Posterior vena cava (tissue), 2 donors: ENCODE results near the gene WDR93. TPM values are rescaled to one million over a fixed set of nuclear protein-coding genes. Genes with fewer than 3 reads are reported as not detected.
"Not testable (repeated sequence)": the region's sequence is repeated elsewhere in the genome, so short reads cannot be mapped to it uniquely, and the experiment has no call there.

Source experiments
- DNase-seq: peaks from one replicate; pipeline ENCODE4 v3.0.0-alpha.2; 2020; ENCODE audit warnings: low spot score
- intact Hi-C, 2 donors: fragments of 100-400 bp; cut with DNase I; formaldehyde crosslinking; loops; one replicate each; pipeline versions ENCODE4 v1.14.1 to v1.14.2; 2022 to 2023
- total RNA-seq, 2 donors: library from RNA; stranded (reverse); fragmentation: NEBNext Ultra II Directional; extraction: Animal tissue kit (Norgen Biotek cat#: 25700); gene quantifications; one replicate each; pipeline ENCODE4 v1.2.1, GENCODE V29; 2021
- donor health status: DM: yes; HTN: yes; CAD: no.
- donor health status: DM: yes; HTN: yes; CAD: no.

WDR93 gene
- total RNA-seq, 2 donors from 2014 or later, result not detected

DNA sequence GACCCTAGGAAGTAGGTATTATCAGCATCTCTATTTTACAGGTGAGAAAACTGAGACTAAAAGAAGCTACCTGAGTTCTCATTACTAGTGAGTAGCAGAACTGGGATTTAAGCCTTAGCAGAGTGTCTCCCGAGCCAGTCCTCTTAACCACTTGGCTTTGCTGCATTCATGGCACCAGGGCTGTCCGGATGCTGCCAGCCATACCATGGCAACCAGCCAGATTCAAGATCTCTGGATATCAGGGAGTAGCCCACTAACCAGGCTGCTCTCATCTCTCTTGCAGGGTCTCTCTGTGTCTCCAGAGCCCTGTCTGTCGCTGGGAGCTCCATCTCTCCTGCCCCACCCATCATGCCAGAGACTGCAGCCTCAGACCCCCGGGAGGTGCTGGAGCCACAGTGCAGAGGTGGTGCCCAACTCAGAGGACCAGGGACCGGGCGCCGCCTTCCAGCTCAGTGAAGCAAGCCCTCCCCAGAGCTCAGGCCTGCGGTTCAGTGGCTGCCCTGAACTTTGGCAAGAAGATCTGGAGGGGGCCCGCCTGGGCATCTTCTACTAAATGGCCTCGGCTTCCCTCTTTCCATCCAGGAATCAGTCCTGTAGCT lies 87.3 kb downstream of the WDR93 start:
- intact Hi-C loops, result no loop called here
- DNase-seq, result peak; percentile 75

DNA sequence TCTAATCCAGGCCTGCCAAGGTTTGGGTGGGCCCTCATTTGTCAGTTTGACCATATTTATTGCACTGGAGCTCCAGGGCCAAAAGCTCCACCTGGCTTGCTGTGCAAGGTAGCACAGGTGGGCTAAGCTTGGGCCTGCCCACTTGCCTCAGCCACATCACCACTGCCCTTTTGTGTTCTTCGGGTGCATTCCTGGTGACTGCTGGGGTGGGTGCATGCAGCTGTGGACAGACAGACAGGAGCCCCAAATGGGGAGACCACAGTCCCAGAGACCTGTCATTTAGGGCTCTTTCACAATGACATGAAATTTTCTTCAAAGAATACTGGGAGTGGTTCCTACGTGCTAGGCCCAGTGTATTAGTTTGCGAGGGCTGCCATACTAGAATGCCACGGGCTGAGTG lies 88.2 kb downstream of the WDR93 start:
- peak; percentile 14 for DNase-seq
- intact Hi-C loops, result no loop called here

DNA sequence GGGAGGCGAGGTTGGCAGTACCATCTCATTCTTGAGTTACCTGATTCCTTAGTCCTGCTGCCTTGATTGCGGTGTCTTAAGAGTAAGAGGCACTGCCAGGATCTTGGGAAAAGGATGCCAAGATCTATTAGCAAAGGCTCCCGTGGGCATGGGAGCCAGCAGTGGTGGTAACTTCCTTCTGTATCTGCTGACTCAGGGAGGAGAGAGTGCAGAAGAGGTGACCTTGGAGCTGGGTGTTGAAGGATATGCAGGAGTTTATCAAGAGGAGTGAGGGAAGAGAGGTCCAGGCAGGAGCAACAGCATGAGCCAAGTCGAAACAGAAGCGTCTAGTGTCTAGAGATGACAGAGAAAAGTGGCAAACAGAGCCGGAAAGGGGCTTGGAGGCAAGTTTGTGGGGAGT lies 90.0 kb downstream of the WDR93 start:
- intact Hi-C loops, result no loop called here
- peak; percentile 35 for DNase-seq

DNA sequence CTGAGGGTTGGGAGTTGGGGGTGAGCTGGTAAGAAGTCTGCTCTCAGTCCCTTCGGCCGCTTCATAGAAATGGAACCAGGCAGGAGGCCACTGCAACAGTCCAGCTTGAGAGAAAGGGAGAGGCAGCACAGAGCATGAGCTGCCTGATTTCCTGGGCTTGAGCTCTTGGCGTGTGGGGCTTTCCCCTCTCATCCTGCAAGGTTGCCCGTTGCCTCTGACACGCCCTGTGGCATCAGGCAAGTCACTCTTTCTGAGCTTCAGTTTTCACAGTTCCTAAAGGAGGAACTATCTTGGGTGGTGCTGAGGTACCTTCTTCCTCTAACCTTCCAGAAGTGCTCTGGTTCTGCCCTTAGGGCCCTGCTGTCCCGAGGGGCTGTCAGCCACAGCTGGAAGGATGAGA lies 90.4 kb downstream of the WDR93 start:
- intact Hi-C loops, result no loop called here
- DNase-seq, result peak; percentile 58

DNA sequence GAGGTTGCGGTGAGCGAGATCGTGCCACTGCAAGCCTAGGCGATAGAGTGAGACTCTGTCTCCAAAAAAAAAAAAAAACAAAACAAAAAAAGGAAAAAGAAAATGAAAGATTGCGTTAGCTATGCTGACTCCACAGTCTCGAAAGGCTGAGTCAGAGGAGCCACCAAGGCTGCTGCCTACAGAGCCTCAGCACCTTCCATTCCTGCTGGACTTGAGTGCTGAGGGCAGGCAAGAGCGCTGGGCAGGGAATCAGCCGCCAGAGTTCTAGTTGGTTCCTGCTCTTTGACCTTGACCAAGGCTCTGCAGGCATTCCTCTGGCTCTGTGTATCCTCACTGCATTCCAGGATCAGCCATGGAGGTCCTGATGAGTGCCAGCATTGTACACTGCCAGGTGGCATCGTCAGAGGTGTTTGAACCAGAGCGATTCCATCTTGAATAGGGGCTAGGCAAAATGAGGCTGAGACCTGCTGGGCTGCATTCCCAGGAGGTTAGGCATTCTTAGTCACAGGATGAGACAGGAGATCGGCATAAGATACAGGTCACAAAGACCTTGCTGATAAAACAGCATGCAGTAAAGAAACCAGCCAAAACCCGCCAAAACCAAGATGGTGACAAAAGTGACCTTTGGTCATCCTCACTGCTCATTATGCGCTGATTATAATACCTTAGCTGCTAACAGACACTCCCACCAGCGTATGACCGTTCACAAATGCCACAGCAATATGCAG lies 91.4 kb downstream of the WDR93 start:
- intact Hi-C loops, result no loop called here
- DNase-seq, result peak; percentile 69

DNA sequence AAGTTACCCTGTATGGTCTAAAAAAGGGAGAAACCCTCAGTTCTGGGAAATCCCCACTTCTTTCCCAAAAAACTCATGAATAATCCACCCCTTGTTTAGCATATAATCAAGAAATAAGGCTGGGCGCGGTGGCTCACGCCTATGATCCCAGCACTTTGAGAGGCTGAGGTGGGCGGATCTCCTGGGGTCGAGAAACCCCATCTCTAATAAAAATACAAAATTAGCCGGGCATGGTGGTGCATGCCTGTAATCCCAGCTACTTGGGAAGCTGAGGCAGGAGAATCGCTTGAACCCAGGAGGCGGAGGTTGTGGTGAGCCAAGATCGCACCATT lies 92.0 kb downstream of the WDR93 start:
- peak; percentile 57 for DNase-seq
- intact Hi-C loops, result not testable (repeated sequence)

DNA sequence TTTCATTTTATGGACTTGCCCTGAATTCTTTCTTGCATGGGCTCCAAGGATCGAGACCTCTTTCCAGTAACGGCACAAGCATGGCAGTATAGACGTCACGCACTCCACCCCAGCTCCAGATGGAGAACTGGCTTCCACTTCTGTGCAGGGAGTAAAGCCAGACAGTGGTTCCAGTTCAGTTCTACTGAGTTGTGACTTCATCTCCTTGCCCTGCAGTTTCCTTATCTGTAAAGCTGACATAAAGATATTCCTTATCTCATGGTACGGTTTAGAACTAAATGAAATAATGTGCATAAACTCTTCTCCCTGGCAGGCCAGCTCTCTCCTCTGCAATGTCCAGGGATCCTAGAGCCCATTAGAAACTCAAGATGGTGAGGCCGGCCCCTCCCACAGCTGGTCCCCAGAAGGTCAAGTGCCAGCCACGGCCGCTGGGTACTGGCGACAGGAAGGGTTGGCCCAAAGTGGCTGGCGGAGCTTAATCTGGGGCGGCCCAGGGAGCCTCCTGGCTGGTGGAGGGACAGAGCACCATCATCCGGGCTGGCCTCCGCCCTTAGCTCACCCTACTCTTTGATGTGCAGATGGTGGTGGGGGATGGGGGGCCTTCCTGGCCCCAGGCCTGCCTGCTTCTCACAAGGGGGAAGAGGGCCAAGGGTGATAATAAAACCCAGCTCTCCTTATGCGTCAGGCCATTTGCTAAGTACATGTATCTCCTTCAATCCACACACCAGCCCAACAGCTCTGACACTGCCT lies 92.7 kb downstream of the WDR93 start:
- DNase-seq, result peak; percentile 80
- intact Hi-C loops, result no loop called here

DNA sequence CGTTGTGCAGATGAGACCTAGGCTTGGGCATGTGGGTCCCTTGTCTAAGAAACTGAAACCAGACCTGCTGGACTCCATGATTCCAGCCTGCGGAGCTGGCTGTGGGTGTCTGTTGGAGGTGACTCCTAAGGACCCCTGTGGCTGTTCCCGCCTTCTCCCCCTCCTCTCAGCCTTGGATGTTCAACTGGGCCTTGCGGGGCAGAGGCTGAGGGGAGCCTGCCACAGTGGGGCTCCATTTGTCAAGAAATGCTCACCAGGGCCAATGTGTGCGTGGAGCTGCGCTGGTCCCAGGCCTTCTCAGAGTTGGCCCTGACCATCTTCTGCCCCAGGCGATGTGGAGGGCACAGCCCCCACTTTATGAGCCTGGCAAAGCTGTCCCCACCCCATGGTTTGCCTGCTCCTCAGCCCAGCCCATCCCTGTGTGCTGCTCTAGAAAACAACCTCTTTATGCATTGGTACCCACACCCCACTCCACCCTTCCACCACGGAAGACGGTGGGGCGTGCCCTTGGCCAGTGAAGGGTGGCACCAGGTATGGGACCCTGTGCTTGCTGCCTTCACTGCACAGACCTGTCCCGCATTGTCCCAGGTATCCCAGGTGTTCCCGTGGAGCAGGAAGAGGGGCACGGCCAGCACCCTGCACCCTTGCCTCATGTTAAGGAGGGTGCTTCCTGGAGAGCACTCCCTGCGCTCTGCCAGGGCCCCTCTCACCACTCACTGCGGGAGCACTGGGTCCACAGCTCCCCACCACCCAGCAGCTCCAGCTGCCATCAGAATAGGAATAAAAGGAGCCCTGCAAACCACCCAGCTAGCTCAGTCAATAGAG lies 93.5 kb downstream of the WDR93 start:
- intact Hi-C loops, result no loop called here
- DNase-seq, result peak; percentile 64

DNA sequence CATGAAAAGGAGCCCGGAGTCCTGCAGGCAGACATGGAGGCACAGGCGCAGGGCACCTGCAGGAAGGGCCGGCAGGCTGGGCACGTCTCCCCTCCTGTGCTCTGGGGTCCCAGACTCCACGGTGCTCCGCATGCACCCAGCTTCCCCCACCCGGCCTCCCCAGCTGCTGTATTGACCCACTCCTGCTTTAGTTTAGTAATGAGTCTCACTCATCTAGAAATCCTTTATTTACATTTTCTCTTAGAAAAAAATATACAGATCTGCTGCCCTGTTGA lies 94.0 kb downstream of the WDR93 start:
- intact Hi-C loops, result no loop called here
- peak; percentile 70 for DNase-seq

DNA sequence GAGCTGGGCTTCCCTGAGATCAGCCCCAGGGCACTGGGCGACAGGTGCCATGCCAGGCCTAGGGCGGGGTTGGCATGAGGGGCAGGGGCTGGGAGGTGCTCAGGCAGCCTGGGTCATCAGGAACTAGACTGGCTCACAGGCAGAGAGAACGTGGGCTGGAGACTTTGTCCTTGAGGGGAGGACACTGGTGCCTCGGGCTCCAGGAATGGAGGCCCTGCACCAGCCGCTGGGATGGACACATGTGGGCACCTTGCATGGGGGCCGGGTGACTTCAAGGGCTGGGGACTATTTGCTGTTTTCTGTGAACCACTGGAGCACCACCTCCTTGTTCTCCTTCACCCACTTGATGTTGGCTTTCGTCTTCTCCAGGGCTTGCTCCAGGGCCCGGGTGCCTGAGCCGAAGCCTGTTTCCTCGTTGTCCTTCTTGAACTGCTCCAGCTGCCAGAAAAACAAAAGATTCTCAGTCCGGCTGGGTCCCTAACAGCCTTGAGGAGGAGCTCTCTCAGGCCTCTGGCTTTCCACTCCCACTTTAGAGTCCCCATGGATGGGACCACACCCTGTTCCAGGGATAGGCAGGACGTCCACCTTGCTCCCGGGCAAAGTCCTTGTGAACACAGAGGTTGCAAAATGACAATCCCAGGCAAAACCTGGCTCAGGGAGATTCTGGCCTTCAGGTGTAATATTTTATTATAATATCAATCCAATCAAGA lies 94.6 kb downstream of the WDR93 start:
- DNase-seq, result peak; percentile 68
- intact Hi-C loops, result no loop called here

DNA sequence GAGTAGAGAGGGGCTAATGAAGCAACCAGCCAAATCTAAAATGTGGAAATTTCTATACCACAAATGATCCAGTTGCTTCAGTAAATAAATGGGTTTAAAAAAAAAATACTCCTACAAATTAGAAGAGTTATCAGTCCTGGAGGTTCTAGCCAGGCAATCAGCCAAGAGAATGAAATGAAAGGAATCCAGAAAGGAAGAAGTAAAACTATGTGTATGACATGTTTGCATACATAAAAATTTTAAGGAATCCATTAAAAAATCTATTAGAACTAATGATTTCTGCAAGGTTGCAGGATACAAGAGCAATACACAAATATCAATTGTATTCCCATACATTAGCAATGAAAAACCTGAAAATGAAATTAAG lies 95.1 kb downstream of the WDR93 start:
- intact Hi-C loops, result no loop called here
- DNase-seq, result no peak

DNA sequence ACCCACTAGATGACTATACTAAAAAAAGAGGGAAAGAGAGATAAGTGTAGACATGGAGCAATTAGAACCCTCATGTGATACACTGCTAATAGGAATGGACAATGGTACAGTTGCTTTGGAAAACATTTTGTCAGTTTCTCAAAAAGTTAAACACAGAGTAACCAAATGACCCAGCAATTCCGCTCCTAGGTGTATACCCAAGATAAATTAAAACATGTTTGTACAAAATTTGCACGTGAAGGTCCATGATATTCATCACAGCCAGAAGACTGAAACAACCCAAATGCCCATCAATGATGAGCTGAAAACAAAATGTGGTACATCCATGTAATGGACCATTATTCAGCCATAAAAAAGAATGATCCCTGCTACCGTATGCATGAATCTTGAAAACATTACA lies 97.3 kb downstream of the WDR93 start:
- no peak for DNase-seq
- intact Hi-C loops, result no loop called here

DNA sequence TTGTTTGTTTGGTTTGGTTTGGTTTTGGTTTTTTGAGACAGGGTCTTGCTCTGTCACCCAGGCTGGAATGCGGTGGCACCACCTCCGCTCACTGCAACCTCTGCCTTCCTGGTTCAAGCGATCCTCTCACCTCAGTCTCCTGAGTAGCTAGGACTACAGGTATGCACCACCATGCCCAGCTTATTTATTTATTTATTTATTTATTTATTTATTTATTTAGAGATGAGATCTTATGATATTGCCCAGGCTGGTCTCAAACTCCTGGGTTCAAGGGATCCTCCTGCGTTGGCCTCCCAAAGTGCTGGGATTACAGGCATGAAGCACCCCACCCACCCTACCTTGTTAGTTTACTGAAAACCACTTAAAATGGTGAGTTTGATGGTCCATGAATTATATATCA lies 98.0 kb downstream of the WDR93 start:
- intact Hi-C loops, result not testable (repeated sequence)
- DNase-seq, result peak; percentile 22

DNA sequence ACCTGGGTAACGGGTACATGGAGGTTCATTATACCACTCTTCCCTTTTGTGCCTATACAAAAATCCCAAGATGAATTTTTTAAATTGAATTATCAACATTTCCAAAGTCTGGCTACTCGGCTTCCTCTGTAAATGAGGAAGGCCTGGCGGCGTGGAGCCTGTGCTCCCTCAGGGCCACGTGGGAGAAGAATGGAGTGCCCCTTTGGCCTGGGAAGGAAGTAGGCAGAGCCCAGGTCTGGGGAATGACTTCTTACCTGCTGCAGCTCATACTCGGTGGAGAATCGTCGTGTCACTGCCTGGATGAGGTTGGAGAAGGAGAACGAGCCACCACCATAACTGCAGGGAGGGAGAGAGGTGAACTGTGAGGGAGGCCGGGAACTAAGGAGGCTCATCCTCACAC lies 99.6 kb downstream of the WDR93 start:
- intact Hi-C loops, result no loop called here
- DNase-seq, result no peak

DNA sequence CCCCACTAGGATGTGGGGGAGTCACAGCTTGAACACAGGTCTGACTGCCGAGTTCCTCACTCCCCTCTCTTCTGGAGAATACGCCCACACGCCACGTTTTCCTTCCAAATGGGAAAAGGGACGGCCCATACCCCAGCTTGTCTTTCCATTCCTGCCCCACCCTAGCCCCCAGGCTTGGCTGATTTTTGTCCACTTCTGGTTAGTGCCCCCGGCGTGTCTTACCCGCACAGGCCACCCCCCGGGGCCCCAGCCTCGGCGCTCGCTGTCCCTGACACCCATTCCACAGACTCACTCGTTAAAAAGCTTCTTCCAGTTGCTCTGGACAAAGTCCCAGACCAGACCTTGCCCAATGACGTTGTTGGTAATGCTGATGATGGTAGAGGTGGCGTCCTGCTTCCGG lies 100.0 kb downstream of the WDR93 start:
- DNase-seq, result no peak
- intact Hi-C loops, result no loop called here

DNA sequence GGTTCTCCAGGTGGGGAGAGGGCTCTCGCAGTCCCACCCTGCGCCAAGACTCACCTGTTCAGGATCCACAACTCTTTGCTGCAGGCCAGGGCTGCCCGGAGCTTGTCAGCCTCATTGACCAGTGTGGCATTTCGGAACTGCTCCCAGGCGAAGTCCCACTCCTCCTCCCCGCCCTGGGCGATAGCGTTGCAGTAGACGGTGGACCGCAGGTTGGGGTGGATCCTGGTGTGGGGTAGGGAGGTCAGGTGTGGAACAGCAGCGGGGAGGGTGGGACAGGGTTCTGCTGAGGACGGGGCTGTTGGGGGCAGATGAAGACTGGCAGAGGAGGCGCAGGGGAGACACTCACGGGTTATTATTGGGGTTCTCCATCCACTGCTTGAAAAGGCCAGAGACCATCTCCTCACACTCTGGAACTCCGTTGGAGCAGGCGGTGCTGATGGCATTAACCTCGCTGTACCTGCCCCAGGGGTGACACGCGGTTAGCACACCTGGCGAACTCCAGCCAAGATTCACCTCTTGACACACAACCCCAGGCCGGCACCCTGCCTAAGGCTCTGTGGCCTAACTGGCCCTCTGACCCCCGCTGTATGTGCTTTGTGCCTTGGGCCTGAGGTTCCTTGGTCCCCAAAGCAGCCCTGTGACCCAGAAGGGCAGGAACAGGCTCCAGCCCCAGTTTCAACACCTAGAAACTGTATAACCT lies 101.6 kb downstream of the WDR93 start:
- no peak for DNase-seq
- intact Hi-C loops, result no loop called here
